ENCODE data around the gene ATP2A3.

The ATP2A3 gene

GRCh38 chr17:3977387-3977786 is 13.2 kb upstream of the ATP2A3 start:
- H3K9ac ChIP-seq (ENCODE audit: low read length), result peak overlapping the region; percentile 40
- peaks cover 7% of the 10 kb centered on the region for H3K9me3 ChIP-seq (ENCODE audit: control insufficient read depth, low read length)
- H3K36me3 ChIP-seq (ENCODE audit: control insufficient read depth, insufficient read depth, low read length), result no peaks in the 10 kb centered on the region
- H3K27me3 ChIP-seq (ENCODE audit: control insufficient read depth, insufficient read depth, low read length), result no peaks in the 10 kb centered on the region
- no peak overlapping the region for H3K4me3 ChIP-seq (ENCODE audit: low read length)
- H3K4me1 ChIP-seq (ENCODE audit: control insufficient read depth, insufficient read depth, low read length), result peaks cover 53% of the 10 kb centered on the region

GRCh38 chr17:3976675-3977171 is 12.5 kb upstream of the ATP2A3 start:
- Histone ChIP-seq H3K4me3 (ENCODE audit: low read length) (no peak overlapping the region), H3K4me1 (ENCODE audit: control insufficient read depth, insufficient read depth, low read length) (peaks cover 54% of the 10 kb centered on the region), H3K9ac (ENCODE audit: low read length) (peak overlapping the region; percentile 40), H3K27me3 (ENCODE audit: control insufficient read depth, insufficient read depth, low read length) (no peaks in the 10 kb centered on the region), H3K9me3 (ENCODE audit: control insufficient read depth, low read length) (peaks cover 7% of the 10 kb centered on the region), H3K36me3 (ENCODE audit: control insufficient read depth, insufficient read depth, low read length) (no peaks in the 10 kb centered on the region)

GRCh38 chr17:3974980-3975379 is 10.7 kb upstream of the ATP2A3 start:
- Histone ChIP-seq H3K4me3 (ENCODE audit: low read length) (no peak overlapping the region), H3K27me3 (ENCODE audit: control insufficient read depth, insufficient read depth, low read length) (no peaks in the 10 kb centered on the region), H3K36me3 (ENCODE audit: control insufficient read depth, insufficient read depth, low read length) (no peaks in the 10 kb centered on the region), H3K9me3 (ENCODE audit: control insufficient read depth, low read length) (peaks cover 7% of the 10 kb centered on the region), H3K9ac (ENCODE audit: low read length) (no peak overlapping the region), H3K4me1 (ENCODE audit: control insufficient read depth, insufficient read depth, low read length) (peaks cover 54% of the 10 kb centered on the region)

- Histone ChIP-seq H3K9ac (ENCODE audit: low read length) (no peak overlapping the region), H3K9me3 (ENCODE audit: control insufficient read depth, low read length) (peaks cover 7% of the 10 kb centered on the region), H3K27me3 (ENCODE audit: control insufficient read depth, insufficient read depth, low read length) (no peaks in the 10 kb centered on the region), H3K4me3 (ENCODE audit: low read length) (no peak overlapping the region), H3K4me1 (ENCODE audit: control insufficient read depth, insufficient read depth, low read length) (peaks cover 53% of the 10 kb centered on the region), H3K36me3 (ENCODE audit: control insufficient read depth, insufficient read depth, low read length) (no peaks in the 10 kb centered on the region)
Observed at GRCh38 chr17:3974138-3974687, 10.0 kb upstream of the ATP2A3 start.

GRCh38 chr17:3973495-3974137 is 9.4 kb upstream of the ATP2A3 start:
- Histone ChIP-seq H3K9me3 (ENCODE audit: control insufficient read depth, low read length) (peaks cover 7% of the 10 kb centered on the region), H3K4me1 (ENCODE audit: control insufficient read depth, insufficient read depth, low read length) (peaks cover 47% of the 10 kb centered on the region), H3K27me3 (ENCODE audit: control insufficient read depth, insufficient read depth, low read length) (no peaks in the 10 kb centered on the region), H3K9ac (ENCODE audit: low read length) (no peak overlapping the region), H3K36me3 (ENCODE audit: control insufficient read depth, insufficient read depth, low read length) (no peaks in the 10 kb centered on the region), H3K4me3 (ENCODE audit: low read length) (no peak overlapping the region)

- H3K4me3 ChIP-seq (ENCODE audit: low read length), result no peak overlapping the region
- H3K9me3 ChIP-seq (ENCODE audit: control insufficient read depth, low read length), result peaks cover 7% of the 10 kb centered on the region
- no peaks in the 10 kb centered on the region for H3K27me3 ChIP-seq (ENCODE audit: control insufficient read depth, insufficient read depth, low read length)
- H3K4me1 ChIP-seq (ENCODE audit: control insufficient read depth, insufficient read depth, low read length), result peaks cover 45% of the 10 kb centered on the region
- no peak overlapping the region for H3K9ac ChIP-seq (ENCODE audit: low read length)
- H3K36me3 ChIP-seq (ENCODE audit: control insufficient read depth, insufficient read depth, low read length), result no peaks in the 10 kb centered on the region
Observed at GRCh38 chr17:3972931-3973330, 8.7 kb upstream of the ATP2A3 start.

- Histone ChIP-seq H3K4me1 (ENCODE audit: control insufficient read depth, insufficient read depth, low read length) (peaks cover 45% of the 10 kb centered on the region), H3K9ac (ENCODE audit: low read length) (no peak overlapping the region), H3K4me3 (ENCODE audit: low read length) (no peak overlapping the region), H3K27me3 (ENCODE audit: control insufficient read depth, insufficient read depth, low read length) (no peaks in the 10 kb centered on the region), H3K9me3 (ENCODE audit: control insufficient read depth, low read length) (peaks cover 7% of the 10 kb centered on the region), H3K36me3 (ENCODE audit: control insufficient read depth, insufficient read depth, low read length) (no peaks in the 10 kb centered on the region)
Observed at GRCh38 chr17:3972281-3972731, 8.1 kb upstream of the ATP2A3 start.

- peaks cover 40% of the 10 kb centered on the region for H3K4me1 ChIP-seq (ENCODE audit: control insufficient read depth, insufficient read depth, low read length)
- H3K9me3 ChIP-seq (ENCODE audit: control insufficient read depth, low read length), result peaks cover 7% of the 10 kb centered on the region
- no peaks in the 10 kb centered on the region for H3K27me3 ChIP-seq (ENCODE audit: control insufficient read depth, insufficient read depth, low read length)
- no peak overlapping the region for H3K9ac ChIP-seq (ENCODE audit: low read length)
- no peaks in the 10 kb centered on the region for H3K36me3 ChIP-seq (ENCODE audit: control insufficient read depth, insufficient read depth, low read length)
- H3K4me3 ChIP-seq (ENCODE audit: low read length), result no peak overlapping the region
Observed at GRCh38 chr17:3970668-3971067, 6.4 kb upstream of the ATP2A3 start.

- no peak overlapping the region for H3K9ac ChIP-seq (ENCODE audit: low read length)
- H3K4me3 ChIP-seq (ENCODE audit: low read length), result no peak overlapping the region
- no peaks in the 10 kb centered on the region for H3K27me3 ChIP-seq (ENCODE audit: control insufficient read depth, insufficient read depth, low read length)
- H3K9me3 ChIP-seq (ENCODE audit: control insufficient read depth, low read length), result peaks cover 4% of the 10 kb centered on the region
- H3K36me3 ChIP-seq (ENCODE audit: control insufficient read depth, insufficient read depth, low read length), result no peaks in the 10 kb centered on the region
- peaks cover 46% of the 10 kb centered on the region for H3K4me1 ChIP-seq (ENCODE audit: control insufficient read depth, insufficient read depth, low read length)
Observed at GRCh38 chr17:3969963-3970362, 5.7 kb upstream of the ATP2A3 start.

GRCh38 chr17:3968886-3969524 is 4.8 kb upstream of the ATP2A3 start:
- Histone ChIP-seq H3K9ac (ENCODE audit: low read length) (no peak overlapping the region), H3K4me3 (ENCODE audit: low read length) (no peak overlapping the region), H3K36me3 (ENCODE audit: control insufficient read depth, insufficient read depth, low read length) (no peaks in the 10 kb centered on the region), H3K27me3 (ENCODE audit: control insufficient read depth, insufficient read depth, low read length) (no peaks in the 10 kb centered on the region), H3K9me3 (ENCODE audit: control insufficient read depth, low read length) (no peaks in the 10 kb centered on the region), H3K4me1 (ENCODE audit: control insufficient read depth, insufficient read depth, low read length) (peaks cover 45% of the 10 kb centered on the region)

GRCh38 chr17:3968015-3968414 is 3.8 kb upstream of the ATP2A3 start:
- Histone ChIP-seq H3K36me3 (ENCODE audit: control insufficient read depth, insufficient read depth, low read length) (no peaks in the 10 kb centered on the region), H3K4me1 (ENCODE audit: control insufficient read depth, insufficient read depth, low read length) (peaks cover 42% of the 10 kb centered on the region), H3K27me3 (ENCODE audit: control insufficient read depth, insufficient read depth, low read length) (no peaks in the 10 kb centered on the region), H3K4me3 (ENCODE audit: low read length) (no peak overlapping the region), H3K9me3 (ENCODE audit: control insufficient read depth, low read length) (no peaks in the 10 kb centered on the region), H3K9ac (ENCODE audit: low read length) (peak overlapping the region; percentile 4)

- Histone ChIP-seq H3K4me3 (ENCODE audit: low read length) (no peak overlapping the region), H3K9ac (ENCODE audit: low read length) (peak overlapping the region; percentile 71), H3K9me3 (ENCODE audit: control insufficient read depth, low read length) (no peaks in the 10 kb centered on the region), H3K36me3 (ENCODE audit: control insufficient read depth, insufficient read depth, low read length) (no peaks in the 10 kb centered on the region), H3K4me1 (ENCODE audit: control insufficient read depth, insufficient read depth, low read length) (peaks cover 43% of the 10 kb centered on the region), H3K27me3 (ENCODE audit: control insufficient read depth, insufficient read depth, low read length) (no peaks in the 10 kb centered on the region)
Observed at GRCh38 chr17:3966720-3967363, 2.6 kb upstream of the ATP2A3 start.
